ENCODE results near the gene HRH1.

DNA sequence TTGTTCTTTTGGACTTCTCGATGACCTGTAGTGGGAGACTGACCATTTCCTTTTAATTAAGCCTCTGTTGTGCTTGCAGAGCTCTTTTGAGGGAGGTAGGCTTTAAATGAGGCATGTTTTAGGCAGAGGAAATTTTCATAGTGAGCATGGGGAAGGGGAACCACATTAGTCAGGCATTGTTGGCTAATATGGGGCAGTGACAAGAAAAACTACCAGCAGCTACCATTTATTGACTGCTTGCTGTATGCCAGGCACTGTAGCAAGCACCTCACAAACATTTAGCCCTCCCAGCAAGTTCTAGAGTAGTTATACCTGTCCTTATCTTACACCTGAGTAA is 128.8 kb downstream of the HRH1 start:
- TF ChIP-seq, protein P1, sequence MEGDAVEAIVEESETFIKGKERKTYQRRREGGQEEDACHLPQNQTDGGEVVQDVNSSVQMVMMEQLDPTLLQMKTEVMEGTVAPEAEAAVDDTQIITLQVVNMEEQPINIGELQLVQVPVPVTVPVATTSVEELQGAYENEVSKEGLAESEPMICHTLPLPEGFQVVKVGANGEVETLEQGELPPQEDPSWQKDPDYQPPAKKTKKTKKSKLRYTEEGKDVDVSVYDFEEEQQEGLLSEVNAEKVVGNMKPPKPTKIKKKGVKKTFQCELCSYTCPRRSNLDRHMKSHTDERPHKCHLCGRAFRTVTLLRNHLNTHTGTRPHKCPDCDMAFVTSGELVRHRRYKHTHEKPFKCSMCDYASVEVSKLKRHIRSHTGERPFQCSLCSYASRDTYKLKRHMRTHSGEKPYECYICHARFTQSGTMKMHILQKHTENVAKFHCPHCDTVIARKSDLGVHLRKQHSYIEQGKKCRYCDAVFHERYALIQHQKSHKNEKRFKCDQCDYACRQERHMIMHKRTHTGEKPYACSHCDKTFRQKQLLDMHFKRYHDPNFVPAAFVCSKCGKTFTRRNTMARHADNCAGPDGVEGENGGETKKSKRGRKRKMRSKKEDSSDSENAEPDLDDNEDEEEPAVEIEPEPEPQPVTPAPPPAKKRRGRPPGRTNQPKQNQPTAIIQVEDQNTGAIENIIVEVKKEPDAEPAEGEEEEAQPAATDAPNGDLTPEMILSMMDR (IDR thresholded peaks at IDR 0.05): no peak
- TF ChIP-seq EP300 (IDR thresholded peaks at IDR 0.05): no peak

All from ovary (tissue), 3 donors.